Panc1 (cell line): Measurements from ENCODE around the gene ZNF609.

ENCODE experiments used
- TF ChIP-seq, protein P1 (sequence below): fragments of 450-650 bp; IDR thresholded peaks from 2 replicates; pipeline ENCODE4 v1.5.1; 2017; ENCODE audit warnings: mild to moderate bottlenecking
- TF ChIP-seq, protein P2 (sequence below), 2 experiments: IDR thresholded peaks; 2 replicates each; pipeline ENCODE4 v1.6.1; 2011 to 2012; ENCODE audit warnings: low read depth in 2 of 2, control low read depth in 1 of 2, low read length in 1 of 2, mild to moderate bottlenecking in 1 of 2, moderate library complexity in 1 of 2; ENCODE audit not compliant: insufficient read depth in 1 of 2

DNA sequence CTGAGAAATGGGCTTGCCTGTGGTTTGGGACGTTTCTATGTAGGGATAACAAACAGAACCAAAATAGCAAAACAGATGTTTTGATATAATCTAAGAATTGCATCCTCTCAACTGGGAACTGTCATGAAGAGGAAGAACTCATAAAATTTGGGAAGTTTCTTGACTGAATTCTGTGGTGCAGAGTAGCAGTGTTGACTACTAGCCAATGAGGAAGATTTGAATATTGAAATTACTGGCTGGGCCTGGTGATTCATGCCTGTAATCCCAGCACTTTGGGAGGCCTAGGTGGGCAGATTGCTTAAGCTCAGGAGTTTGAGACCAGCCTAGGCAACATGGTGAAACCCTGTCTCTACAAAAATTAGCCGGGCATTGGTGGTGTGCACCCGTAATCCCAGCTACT is 42.2 kb downstream of the ZNF609 start:
- TF ChIP-seq, protein P1, sequence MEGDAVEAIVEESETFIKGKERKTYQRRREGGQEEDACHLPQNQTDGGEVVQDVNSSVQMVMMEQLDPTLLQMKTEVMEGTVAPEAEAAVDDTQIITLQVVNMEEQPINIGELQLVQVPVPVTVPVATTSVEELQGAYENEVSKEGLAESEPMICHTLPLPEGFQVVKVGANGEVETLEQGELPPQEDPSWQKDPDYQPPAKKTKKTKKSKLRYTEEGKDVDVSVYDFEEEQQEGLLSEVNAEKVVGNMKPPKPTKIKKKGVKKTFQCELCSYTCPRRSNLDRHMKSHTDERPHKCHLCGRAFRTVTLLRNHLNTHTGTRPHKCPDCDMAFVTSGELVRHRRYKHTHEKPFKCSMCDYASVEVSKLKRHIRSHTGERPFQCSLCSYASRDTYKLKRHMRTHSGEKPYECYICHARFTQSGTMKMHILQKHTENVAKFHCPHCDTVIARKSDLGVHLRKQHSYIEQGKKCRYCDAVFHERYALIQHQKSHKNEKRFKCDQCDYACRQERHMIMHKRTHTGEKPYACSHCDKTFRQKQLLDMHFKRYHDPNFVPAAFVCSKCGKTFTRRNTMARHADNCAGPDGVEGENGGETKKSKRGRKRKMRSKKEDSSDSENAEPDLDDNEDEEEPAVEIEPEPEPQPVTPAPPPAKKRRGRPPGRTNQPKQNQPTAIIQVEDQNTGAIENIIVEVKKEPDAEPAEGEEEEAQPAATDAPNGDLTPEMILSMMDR, result no peak
- TF ChIP-seq, protein P2, sequence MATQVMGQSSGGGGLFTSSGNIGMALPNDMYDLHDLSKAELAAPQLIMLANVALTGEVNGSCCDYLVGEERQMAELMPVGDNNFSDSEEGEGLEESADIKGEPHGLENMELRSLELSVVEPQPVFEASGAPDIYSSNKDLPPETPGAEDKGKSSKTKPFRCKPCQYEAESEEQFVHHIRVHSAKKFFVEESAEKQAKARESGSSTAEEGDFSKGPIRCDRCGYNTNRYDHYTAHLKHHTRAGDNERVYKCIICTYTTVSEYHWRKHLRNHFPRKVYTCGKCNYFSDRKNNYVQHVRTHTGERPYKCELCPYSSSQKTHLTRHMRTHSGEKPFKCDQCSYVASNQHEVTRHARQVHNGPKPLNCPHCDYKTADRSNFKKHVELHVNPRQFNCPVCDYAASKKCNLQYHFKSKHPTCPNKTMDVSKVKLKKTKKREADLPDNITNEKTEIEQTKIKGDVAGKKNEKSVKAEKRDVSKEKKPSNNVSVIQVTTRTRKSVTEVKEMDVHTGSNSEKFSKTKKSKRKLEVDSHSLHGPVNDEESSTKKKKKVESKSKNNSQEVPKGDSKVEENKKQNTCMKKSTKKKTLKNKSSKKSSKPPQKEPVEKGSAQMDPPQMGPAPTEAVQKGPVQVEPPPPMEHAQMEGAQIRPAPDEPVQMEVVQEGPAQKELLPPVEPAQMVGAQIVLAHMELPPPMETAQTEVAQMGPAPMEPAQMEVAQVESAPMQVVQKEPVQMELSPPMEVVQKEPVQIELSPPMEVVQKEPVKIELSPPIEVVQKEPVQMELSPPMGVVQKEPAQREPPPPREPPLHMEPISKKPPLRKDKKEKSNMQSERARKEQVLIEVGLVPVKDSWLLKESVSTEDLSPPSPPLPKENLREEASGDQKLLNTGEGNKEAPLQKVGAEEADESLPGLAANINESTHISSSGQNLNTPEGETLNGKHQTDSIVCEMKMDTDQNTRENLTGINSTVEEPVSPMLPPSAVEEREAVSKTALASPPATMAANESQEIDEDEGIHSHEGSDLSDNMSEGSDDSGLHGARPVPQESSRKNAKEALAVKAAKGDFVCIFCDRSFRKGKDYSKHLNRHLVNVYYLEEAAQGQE (IDR thresholded peaks at IDR 0.05; ENCODE audit: insufficient read depth in 1 of 2, low read depth in 2 of 2, low read length in 1 of 2), result no peak
